Measurements from ENCODE around the gene FSTL1.

FSTL1 gene

DNA sequence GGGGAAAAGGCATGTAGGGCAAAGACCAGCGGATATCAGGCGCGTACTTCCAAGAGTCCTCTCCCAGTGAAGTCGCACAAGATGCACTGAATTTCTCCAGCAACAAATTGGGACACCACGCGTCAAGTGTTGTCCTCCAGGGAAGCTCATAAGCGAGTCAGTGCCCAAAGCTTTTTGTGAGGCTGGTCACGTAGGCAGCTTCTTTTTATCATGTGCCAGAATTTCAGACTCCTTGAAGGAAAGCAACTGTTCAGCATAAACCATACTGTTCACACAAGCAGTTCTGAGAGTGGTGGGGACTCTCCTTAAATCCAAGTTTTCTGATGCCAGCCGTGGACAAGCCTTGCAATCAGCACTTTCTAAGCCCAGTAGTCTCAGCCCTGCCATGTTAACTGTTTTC is 10.1 kb upstream of the FSTL1 start:
- H3K9ac ChIP-seq (ENCODE audit: low read length): no peak overlapping the region
- no peak overlapping the region for H3K4me2 ChIP-seq (ENCODE audit: low read length)
- H2AFZ ChIP-seq (ENCODE audit: low read depth, low read length): no peak overlapping the region

DNA sequence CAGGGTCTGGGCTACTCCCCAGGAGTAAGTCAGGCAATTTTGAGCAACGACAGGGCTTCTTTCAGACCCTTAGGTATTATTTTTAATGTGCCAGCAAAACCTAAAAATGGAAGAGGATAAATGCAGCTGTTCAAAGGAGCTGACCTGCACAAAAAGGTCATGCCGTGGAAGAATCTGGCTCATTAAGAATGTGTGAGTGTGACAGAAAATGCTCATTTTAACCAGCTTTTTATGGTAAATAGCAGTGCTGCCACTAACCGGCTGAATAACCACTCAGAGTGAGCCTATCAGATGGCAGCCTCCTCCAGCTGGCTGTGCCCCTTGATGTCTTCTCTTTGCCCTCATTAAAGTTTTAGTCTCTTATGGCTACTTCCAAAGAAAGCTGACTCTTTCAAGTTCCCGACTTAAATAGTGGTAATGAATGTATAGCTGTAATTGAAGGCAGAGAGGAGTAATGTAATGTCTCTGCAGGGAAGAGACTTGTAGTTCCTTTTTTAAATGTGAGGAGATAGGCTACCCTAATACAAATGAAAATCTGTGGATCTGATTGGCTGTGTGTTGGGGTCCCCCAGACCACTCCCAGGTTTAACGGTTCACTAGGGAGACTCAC is 9.5 kb upstream of the FSTL1 start:
- Histone ChIP-seq H3K79me2 (ENCODE audit: low read length) (no peaks in the 10 kb centered on the region), H3K4me3 (ENCODE audit: low read length) (no peak overlapping the region), H3K27me3 (ENCODE audit: low read depth, low read length) (peaks cover 9% of the 10 kb centered on the region; the same call in 1 of the 2 replicates), H3K4me2 (ENCODE audit: low read length) (no peak overlapping the region), H3K27ac (ENCODE audit: low read length) (no peak overlapping the region), H3K4me1 (ENCODE audit: low read length) (no peaks in the 10 kb centered on the region), H3K9ac (ENCODE audit: low read length) (no peak overlapping the region), H3K36me3 (replicated peaks; ENCODE audit: low read depth, low read length) (no peaks in the 10 kb centered on the region), H3K9me3 (ENCODE audit: insufficient read depth, low read length) (no peaks in the 10 kb centered on the region), H4K20me1 (ENCODE audit: insufficient read depth, low read length) (no peaks in the 10 kb centered on the region), H2AFZ (ENCODE audit: low read depth, low read length) (no peak overlapping the region)
- TF ChIP-seq, protein P1, sequence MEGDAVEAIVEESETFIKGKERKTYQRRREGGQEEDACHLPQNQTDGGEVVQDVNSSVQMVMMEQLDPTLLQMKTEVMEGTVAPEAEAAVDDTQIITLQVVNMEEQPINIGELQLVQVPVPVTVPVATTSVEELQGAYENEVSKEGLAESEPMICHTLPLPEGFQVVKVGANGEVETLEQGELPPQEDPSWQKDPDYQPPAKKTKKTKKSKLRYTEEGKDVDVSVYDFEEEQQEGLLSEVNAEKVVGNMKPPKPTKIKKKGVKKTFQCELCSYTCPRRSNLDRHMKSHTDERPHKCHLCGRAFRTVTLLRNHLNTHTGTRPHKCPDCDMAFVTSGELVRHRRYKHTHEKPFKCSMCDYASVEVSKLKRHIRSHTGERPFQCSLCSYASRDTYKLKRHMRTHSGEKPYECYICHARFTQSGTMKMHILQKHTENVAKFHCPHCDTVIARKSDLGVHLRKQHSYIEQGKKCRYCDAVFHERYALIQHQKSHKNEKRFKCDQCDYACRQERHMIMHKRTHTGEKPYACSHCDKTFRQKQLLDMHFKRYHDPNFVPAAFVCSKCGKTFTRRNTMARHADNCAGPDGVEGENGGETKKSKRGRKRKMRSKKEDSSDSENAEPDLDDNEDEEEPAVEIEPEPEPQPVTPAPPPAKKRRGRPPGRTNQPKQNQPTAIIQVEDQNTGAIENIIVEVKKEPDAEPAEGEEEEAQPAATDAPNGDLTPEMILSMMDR (IDR thresholded peaks at IDR 0.05; ENCODE audit: low read depth, low read length): no peak
- no peak for TF ChIP-seq EZH2phosphoT487 (IDR thresholded peaks at IDR 0.05; ENCODE audit: low read depth)

More for the DNA sequence above, 10.1 kb upstream of the FSTL1 start:
- Histone ChIP-seq H3K4me1 (ENCODE audit: low read length) (no peaks in the 10 kb centered on the region), H3K27ac (ENCODE audit: low read length) (no peak overlapping the region), H3K4me3 (ENCODE audit: low read length) (no peak overlapping the region), H3K79me2 (ENCODE audit: low read length) (no peaks in the 10 kb centered on the region), H3K9me3 (ENCODE audit: insufficient read depth, low read length) (no peaks in the 10 kb centered on the region), H3K36me3 (replicated peaks; ENCODE audit: low read depth, low read length) (no peaks in the 10 kb centered on the region), H4K20me1 (ENCODE audit: insufficient read depth, low read length) (no peaks in the 10 kb centered on the region), H3K27me3 (ENCODE audit: low read depth, low read length) (peaks cover 9% of the 10 kb centered on the region; the same call in 1 of the 2 replicates)
- TF ChIP-seq, protein P1 (IDR thresholded peaks at IDR 0.05; ENCODE audit: low read depth, low read length): no peak
- TF ChIP-seq EZH2phosphoT487 (IDR thresholded peaks at IDR 0.05; ENCODE audit: low read depth): no peak

DNA sequence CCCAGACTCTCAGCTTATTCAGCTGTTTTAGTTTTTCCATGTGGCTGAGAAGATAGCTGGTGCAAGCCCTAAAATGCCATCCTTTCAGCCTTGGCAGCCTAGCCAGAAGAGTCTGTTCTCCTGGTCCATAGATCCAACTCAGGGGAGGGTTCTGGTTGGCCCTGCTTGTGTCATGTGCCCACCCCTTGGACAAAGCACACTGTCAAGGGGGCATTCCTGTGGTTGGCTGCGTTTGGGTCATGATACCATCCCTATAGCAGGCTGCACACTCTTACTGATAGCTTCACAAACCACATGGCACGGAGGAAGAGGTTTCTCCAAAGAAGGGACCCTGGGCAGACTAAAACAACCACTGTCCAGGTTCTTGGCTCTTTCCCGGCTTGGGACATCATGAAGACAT is 8.4 kb upstream of the FSTL1 start:
- no peaks in the 10 kb centered on the region for H3K36me3 ChIP-seq (replicated peaks; ENCODE audit: low read depth, low read length)
- H4K20me1 ChIP-seq (ENCODE audit: insufficient read depth, low read length): no peaks in the 10 kb centered on the region
- H3K4me3 ChIP-seq (ENCODE audit: low read length): no peak overlapping the region
- TF ChIP-seq EZH2phosphoT487 (IDR thresholded peaks at IDR 0.05; ENCODE audit: low read depth): no peak
- TF ChIP-seq, protein P1 (IDR thresholded peaks at IDR 0.05; ENCODE audit: low read depth, low read length): no peak
- H2AFZ ChIP-seq (ENCODE audit: low read depth, low read length): no peak overlapping the region
- no peak overlapping the region for H3K27ac ChIP-seq (ENCODE audit: low read length)
- peaks cover 9% of the 10 kb centered on the region; the same call in 1 of the 2 replicates for H3K27me3 ChIP-seq (ENCODE audit: low read depth, low read length)
- H3K4me2 ChIP-seq (ENCODE audit: low read length): no peak overlapping the region
- H3K9me3 ChIP-seq (ENCODE audit: insufficient read depth, low read length): peaks cover 3% of the 10 kb centered on the region; the same call in 1 of the 2 replicates
- H3K9ac ChIP-seq (ENCODE audit: low read length): no peak overlapping the region
- H3K79me2 ChIP-seq (ENCODE audit: low read length): no peaks in the 10 kb centered on the region
- no peaks in the 10 kb centered on the region for H3K4me1 ChIP-seq (ENCODE audit: low read length)

DNA sequence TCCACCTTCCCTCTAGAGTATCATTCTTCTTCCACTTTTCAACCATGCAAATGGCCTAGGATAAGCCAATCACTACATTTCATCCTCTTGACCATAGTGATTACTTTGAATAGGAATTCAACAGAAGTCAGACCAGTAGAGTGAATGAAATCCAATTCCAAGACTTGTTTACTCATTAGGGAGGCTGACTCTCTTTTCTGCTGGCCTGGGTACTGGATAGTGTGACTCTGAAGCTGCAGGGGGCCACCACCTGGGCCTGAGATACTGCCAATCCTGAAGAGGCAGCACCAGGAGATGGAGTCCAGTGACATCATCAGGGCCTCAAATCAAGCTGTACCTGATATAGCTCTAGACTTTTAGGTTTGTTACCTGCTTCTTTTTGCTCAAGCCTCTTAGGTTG is 7.0 kb upstream of the FSTL1 start:
- H3K36me3 ChIP-seq (replicated peaks; ENCODE audit: low read depth, low read length): no peaks in the 10 kb centered on the region
- no peaks in the 10 kb centered on the region for H4K20me1 ChIP-seq (ENCODE audit: insufficient read depth, low read length)
- no peak overlapping the region for H3K4me3 ChIP-seq (ENCODE audit: low read length)
- H3K4me2 ChIP-seq (ENCODE audit: low read length): no peak overlapping the region
- no peak overlapping the region for H3K27ac ChIP-seq (ENCODE audit: low read length)
- H3K79me2 ChIP-seq (ENCODE audit: low read length): no peaks in the 10 kb centered on the region
- no peak overlapping the region for H3K9ac ChIP-seq (ENCODE audit: low read length)
- H3K4me1 ChIP-seq (ENCODE audit: low read length): no peaks in the 10 kb centered on the region
- H3K27me3 ChIP-seq (ENCODE audit: low read depth, low read length): peaks cover 9% of the 10 kb centered on the region; the same call in 1 of the 2 replicates
- TF ChIP-seq EZH2phosphoT487 (IDR thresholded peaks at IDR 0.05; ENCODE audit: low read depth): no peak
- TF ChIP-seq, protein P1 (IDR thresholded peaks at IDR 0.05; ENCODE audit: low read depth, low read length): no peak
- peaks cover 3% of the 10 kb centered on the region; the same call in 1 of the 2 replicates for H3K9me3 ChIP-seq (ENCODE audit: insufficient read depth, low read length)
- H2AFZ ChIP-seq (ENCODE audit: low read depth, low read length): no peak overlapping the region
